SK-N-SH (cell line): ENCODE measurements around the gene NAXE. TPM values are rescaled to one million over a fixed set of nuclear protein-coding genes. Genes with fewer than 3 reads are reported as not detected.
"Not testable (repeated sequence)": the region's sequence is repeated elsewhere in the genome, so short reads cannot be mapped to it uniquely, and the experiment has no call there.

ENCODE experiments used
- CTCF ChIA-PET: fragments of 300-600, 350-600 bp; formaldehyde crosslinking; extraction: SDS; loops from one replicate; lab custom pipeline; 2021; lab: Yijun Ruan, JAX
- POLR2A ChIA-PET: fragments of 350-600 bp; sonication (Branson Sonifier 250); formaldehyde crosslinking; extraction: SDS; loops from one replicate; lab custom pipeline; 2020; ENCODE audit warnings: antibody characterized with exemption, inconsistent platforms; lab: Yijun Ruan, JAX
- DNase-seq: peaks from one replicate; pipeline ENCODE4 v3.0.0; 2012
- H2AFZ ChIP-seq: fragments of 200-600 bp; sonication (generic); 2 replicates; pipeline ENCODE4 v1.8.1; 2016; ENCODE audit warnings: antibody characterized with exemption, mild to moderate bottlenecking, low read depth
- H3F3A ChIP-seq: fragments of 200-600 bp; sonication (generic); replicated peaks from 2 replicates; pipeline ENCODE3; 2016; ENCODE audit warnings: antibody characterized with exemption, mild to moderate bottlenecking; ENCODE audit not compliant: insufficient read depth
- H3K27ac ChIP-seq, 2 experiments: fragments of 200-500 bp in 1 of 2; fragments of 200-600 bp in 1 of 2; sonication (Bioruptor generic) in 1 of 2; sonication (generic), shearing (Covaris generic) in 1 of 2; 2 replicates each; pipeline versions ENCODE4 v1.5.1 to v1.6.1; 2014 to 2016; ENCODE audit warnings: low read depth in 2 of 2, inconsistent platforms in 1 of 2, low read length in 1 of 2, mild to moderate bottlenecking in 1 of 2, mixed read lengths in 1 of 2
- H3K27me3 ChIP-seq: fragments of 200-600 bp; sonication (generic), shearing (Covaris generic); 2 replicates; pipeline ENCODE4 v1.6.1; 2016; ENCODE audit warnings: mixed run types; ENCODE audit not compliant: insufficient read depth
- H3K36me3 ChIP-seq, 2 experiments: fragments of 200-500 bp in 1 of 2; fragments of 200-600 bp in 1 of 2; sonication (Bioruptor generic) in 1 of 2; sonication (generic) in 1 of 2; replicated peaks in 1 of 2; 2 replicates each; pipeline versions ENCODE3 to v1.5.1; 2014 to 2016; ENCODE audit warnings: low read length in 1 of 2, mild to moderate bottlenecking in 1 of 2; ENCODE audit not compliant: insufficient read depth in 2 of 2, control insufficient read depth in 1 of 2
- H3K4me1 ChIP-seq, 2 experiments: fragments of 200-500 bp in 1 of 2; fragments of 200-600 bp in 1 of 2; sonication (Bioruptor generic) in 1 of 2; sonication (generic), shearing (Covaris generic) in 1 of 2; 2 replicates each; pipeline versions ENCODE4 v1.5.1 to v1.6.1; 2014 to 2016; ENCODE audit warnings: low read depth in 1 of 2, low read length in 1 of 2, mixed run types in 1 of 2; ENCODE audit not compliant: insufficient read depth in 2 of 2, control insufficient read depth in 1 of 2
- H3K4me2 ChIP-seq: fragments of 200-600 bp; sonication (generic), shearing (Covaris generic); 2 replicates; pipeline ENCODE4 v1.6.1; 2017; ENCODE audit warnings: mixed run types
- H3K4me3 ChIP-seq, 2 experiments: fragments of 200-500 bp in 1 of 2; fragments of 200-600 bp in 1 of 2; sonication (Bioruptor generic) in 1 of 2; sonication (generic), shearing (Covaris generic) in 1 of 2; 2 replicates each; pipeline versions ENCODE4 v1.5.1 to v1.8.1; 2014 to 2016; ENCODE audit warnings: low read depth in 2 of 2, inconsistent platforms in 1 of 2, low read length in 1 of 2, mild to moderate bottlenecking in 1 of 2, mixed read lengths in 1 of 2, moderate library complexity in 1 of 2
- H3K79me2 ChIP-seq: fragments of 200-600 bp; sonication (generic); 2 replicates; pipeline ENCODE4 v1.8.1; 2017; ENCODE audit warnings: mild to moderate bottlenecking; ENCODE audit not compliant: insufficient read depth
- H3K9ac ChIP-seq: fragments of 200-600 bp; sonication (generic); 2 replicates; pipeline ENCODE4 v1.6.1; 2017; ENCODE audit warnings: mixed run types
- H3K9me2 ChIP-seq: fragments of 200-600 bp; sonication (generic); 2 replicates; pipeline ENCODE4 v1.6.1; 2017; ENCODE audit warnings: mixed run types
- H3K9me3 ChIP-seq: fragments of 200-600 bp; sonication (generic); 2 replicates; pipeline ENCODE4 v1.6.1; 2017; ENCODE audit warnings: mixed run types, mild to moderate bottlenecking, moderate library complexity
- H4K20me1 ChIP-seq: fragments of 200-600 bp; sonication (generic); 2 replicates; pipeline ENCODE4 v1.6.1; 2017; ENCODE audit warnings: mild to moderate bottlenecking, mixed run types; ENCODE audit not compliant: insufficient read depth
- CTCF ChIP-seq: fragments of 200-600 bp; sonication (generic); IDR thresholded peaks from 2 replicates; pipeline ENCODE4 v1.6.1; 2017; ENCODE audit warnings: antibody characterized with exemption, mild to moderate bottlenecking, moderate library complexity
- ELF1 ChIP-seq: IDR thresholded peaks from 2 replicates; pipeline ENCODE4 v1.4.0; 2012
- EP300 ChIP-seq, 2 experiments: IDR thresholded peaks; 2 replicates each; pipeline versions ENCODE4 v1.4.0 to v1.6.1; 2012; ENCODE audit warnings: borderline replicate concordance in 1 of 2, low read depth in 1 of 2, low read length in 1 of 2
- EZH2phosphoT487 ChIP-seq: fragments of 200-600 bp; sonication (generic); IDR thresholded peaks from 2 replicates; pipeline ENCODE4 v1.6.1; 2017; ENCODE audit warnings: low read depth, mixed run types, mild to moderate bottlenecking, antibody characterized with exemption, moderate library complexity, borderline replicate concordance
- FOXJ3 ChIP-seq: sonication (generic); formaldehyde crosslinking; IDR thresholded peaks from 2 replicates; pipeline ENCODE4 v1.5.1; 2020; ENCODE audit warnings: mild to moderate bottlenecking, missing genetic modification reagents
- FOXM1 ChIP-seq: IDR thresholded peaks from 2 replicates; pipeline ENCODE4 v1.4.0; 2012; ENCODE audit warnings: low read depth, mild to moderate bottlenecking
- GABPA ChIP-seq: IDR thresholded peaks from 2 replicates; pipeline ENCODE4 v1.4.0; 2012; ENCODE audit warnings: low read depth, mild to moderate bottlenecking
- GATA2 ChIP-seq: sonication (generic); formaldehyde crosslinking; IDR thresholded peaks from 2 replicates; pipeline ENCODE4 v1.5.0; 2020; ENCODE audit warnings: mild to moderate bottlenecking, missing genetic modification reagents
- MEF2A ChIP-seq: IDR thresholded peaks from 2 replicates; pipeline ENCODE4 v1.4.0; 2012; ENCODE audit warnings: low read depth, borderline replicate concordance
- NRF1 ChIP-seq: IDR thresholded peaks from 2 replicates; pipeline ENCODE4 v1.6.1; 2012; ENCODE audit warnings: low read depth, mild to moderate bottlenecking, low read length
- PBX3 ChIP-seq: IDR thresholded peaks from 2 replicates; pipeline ENCODE4; 2012
- RAD21 ChIP-seq: IDR thresholded peaks from 2 replicates; pipeline ENCODE4 v1.6.1; 2012; ENCODE audit warnings: mild to moderate bottlenecking, low read length
- RFX5 ChIP-seq: IDR thresholded peaks from 2 replicates; pipeline ENCODE4 v1.6.1; 2012; ENCODE audit warnings: mild to moderate bottlenecking, improper control_type of control experiment, low read length
- RXRA ChIP-seq: IDR thresholded peaks from 2 replicates; pipeline ENCODE4 v1.4.0; 2012; ENCODE audit warnings: low read depth, mild to moderate bottlenecking, borderline replicate concordance
- SMC3 ChIP-seq: IDR thresholded peaks from 2 replicates; pipeline ENCODE4 v1.6.1; 2012; ENCODE audit warnings: low read depth, low read length, improper control_type of control experiment
- USF1 ChIP-seq: IDR thresholded peaks from 2 replicates; pipeline ENCODE4 v1.4.0; 2012; ENCODE audit warnings: low read depth, borderline replicate concordance
- WGBS: methylation state at CpG from one replicate; pipeline ENCODE4 v1.1.6; 2017; ENCODE audit warnings: low lambda C conversion rate; 5-methylcytosine and 5-hydroxymethylcytosine counted together
- polyA plus RNA-seq, 3 experiments: library from polyadenylated mRNA; depleted of rRNA; stranded (reverse); fragments of >200 nt; gene quantifications; 2 replicates each; pipeline ENCODE4 v1.2.3, GENCODE V29; 2012

NAXE gene
- polyA plus RNA-seq, 1 of the 3 experiments (the other 2 are of a cell fraction), result 98.4 TPM

GRCh38 chr1:156608981-156609380 lies 17.4 kb downstream of the NAXE start:
- H3K27ac ChIP-seq, result no peak overlapping the region
- no peaks in the 10 kb centered on the region for H3K36me3 ChIP-seq
- H3K9ac ChIP-seq, result no peak overlapping the region
- H3K4me1 ChIP-seq, result peaks cover 0 to 2% of the 10 kb centered on the region in 2 experiments; a peak in 1 of 4 replicates
- no peak for TF ChIP-seq GATA2 (CRISPR knock-in tag)
- TF ChIP-seq MEF2A, result no peak
- TF ChIP-seq RFX5, result no peak
- no peak for TF ChIP-seq GABPA
- TF ChIP-seq EZH2phosphoT487, result no peak
- TF ChIP-seq RXRA, result no peak
- no peak for TF ChIP-seq FOXJ3 (CRISPR knock-in tag)
- TF ChIP-seq RAD21, result peak; percentile 68
- peak; percentile 71 for TF ChIP-seq CTCF
- TF ChIP-seq SMC3, result peak; percentile 62; the same call in 1 of the 2 replicates
- no peak for TF ChIP-seq EP300 (IDR thresholded peaks at IDR 0.05; ENCODE audit: borderline replicate concordance in 1 of 2, low read depth in 1 of 2, low read length in 1 of 2)
- TF ChIP-seq ELF1, result no peak
- TF ChIP-seq NRF1, result no peak
- no peak for TF ChIP-seq PBX3
- TF ChIP-seq USF1, result no peak
- no peak for TF ChIP-seq FOXM1
- H3K4me3 ChIP-seq, result no peak overlapping the region
- H3K9me2 ChIP-seq, result no peaks in the 10 kb centered on the region
- ChIA-PET CTCF (interaction anchor here (0.5 to 3.2 kb wide), 33 partner anchors 8 to 238 kb away, joined by 3 to 104 read pairs (median 6); partner anchors contain the start of genes HAPLN2, IQGAP3, MEF2D and NAXE), POLR2A (interaction anchor here (0.6 to 1.1 kb wide), 2 partner anchors 17 to 139 kb away, joined by 3 read pairs; partner anchors contain the start of gene NAXE)
- H3K4me2 ChIP-seq, result no peak overlapping the region
- no peaks in the 10 kb centered on the region for H3K27me3 ChIP-seq
- DNase-seq, result peak; percentile 60
- peaks cover 11% of the 10 kb centered on the region for H3F3A ChIP-seq
- H2AFZ ChIP-seq, result no peak overlapping the region
- WGBS, result 50% methylated on average over 6 of the region's 6 CpGs
- H3K9me3 ChIP-seq, result no peaks in the 10 kb centered on the region
- no peaks in the 10 kb centered on the region for H3K79me2 ChIP-seq
- no peaks in the 10 kb centered on the region for H4K20me1 ChIP-seq

GRCh38 chr1:156610072-156610471 lies 18.5 kb downstream of the NAXE start:
- H3K4me1 ChIP-seq, H3K36me3 ChIP-seq, H4K20me1 ChIP-seq, H3K79me2 ChIP-seq, H3K9me2 ChIP-seq, H3K27ac ChIP-seq, H3K27me3 ChIP-seq, H2AFZ ChIP-seq, H3K4me3 ChIP-seq, H3K9me3 ChIP-seq, H3K9ac ChIP-seq, H3K4me2 ChIP-seq, DNase-seq, POLR2A ChIA-PET: not testable (repeated sequence)
- 74% methylated on average over 9 of the region's 9 CpGs for WGBS
- peaks cover 11% of the 10 kb centered on the region for H3F3A ChIP-seq
- CTCF ChIA-PET, result interaction anchor here (0.9 to 9.3 kb wide), 3 partner anchors 9 to 26 kb away, joined by 3 to 109 read pairs (median 104); partner anchors contain the start of genes HAPLN2 and TTC24
